ENCODE data around the gene URGCP. TPM values are rescaled to one million over a fixed set of nuclear protein-coding genes. Genes with fewer than 3 reads are reported as not detected.

URGCP gene
- polyA plus RNA-seq, 1 of the 3 experiments (the other 2 are of a cell fraction), result 22.9 TPM

GRCh38 chr7:43884209-43884608 lies 22.2 kb downstream of the URGCP start:
- H3K9me3 ChIP-seq, result no peaks in the 10 kb centered on the region
- H3K27me3 ChIP-seq (ENCODE audit: insufficient read depth), result no peaks in the 10 kb centered on the region
- ChIA-PET CTCF (interaction anchor here (0.7 to 1.6 kb wide), 3 partner anchors 43 to 136 kb away, joined by 3 to 8 read pairs (median 4); no protein-coding TSS in a partner anchor), POLR2A (no interaction called here)
- H3K9me2 ChIP-seq, result no peaks in the 10 kb centered on the region
- peaks cover 9% of the 10 kb centered on the region for H4K20me1 ChIP-seq (ENCODE audit: insufficient read depth)
- no peak overlapping the region for H3K9ac ChIP-seq
- peaks cover 8% of the 10 kb centered on the region for H3F3A ChIP-seq (replicated peaks; ENCODE audit: insufficient read depth)
- H3K36me3 ChIP-seq (replicated peaks in 1 of 2; ENCODE audit: control insufficient read depth in 1 of 2, insufficient read depth in 2 of 2, low read length in 1 of 2), result peaks cover 38 to 44% of the 10 kb centered on the region in 2 experiments
- TF ChIP-seq, protein P1, sequence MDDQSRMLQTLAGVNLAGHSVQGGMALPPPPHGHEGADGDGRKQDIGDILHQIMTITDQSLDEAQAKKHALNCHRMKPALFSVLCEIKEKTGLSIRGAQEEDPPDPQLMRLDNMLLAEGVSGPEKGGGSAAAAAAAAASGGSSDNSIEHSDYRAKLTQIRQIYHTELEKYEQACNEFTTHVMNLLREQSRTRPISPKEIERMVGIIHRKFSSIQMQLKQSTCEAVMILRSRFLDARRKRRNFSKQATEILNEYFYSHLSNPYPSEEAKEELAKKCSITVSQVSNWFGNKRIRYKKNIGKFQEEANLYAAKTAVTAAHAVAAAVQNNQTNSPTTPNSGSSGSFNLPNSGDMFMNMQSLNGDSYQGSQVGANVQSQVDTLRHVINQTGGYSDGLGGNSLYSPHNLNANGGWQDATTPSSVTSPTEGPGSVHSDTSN (IDR thresholded peaks at IDR 0.05), result no peak
- TF ChIP-seq MXI1 (IDR thresholded peaks at IDR 0.05; ENCODE audit: low read depth, low read length) (no peak), RAD21 (IDR thresholded peaks at IDR 0.05; ENCODE audit: low read length) (no peak), GATA2 (CRISPR knock-in tag; IDR thresholded peaks at IDR 0.05) (no peak), NFIC (IDR thresholded peaks at IDR 0.05; ENCODE audit: borderline replicate concordance) (no peak), IRF3 (IDR thresholded peaks at IDR 0.05; ENCODE audit: low read depth, low read length) (no peak), ELF1 (IDR thresholded peaks at IDR 0.05) (no peak), CHD2 (IDR thresholded peaks at IDR 0.05; ENCODE audit: low read length, partially characterized antibody) (no peak), NRF1 (IDR thresholded peaks at IDR 0.05; ENCODE audit: low read depth, low read length) (no peak), FOXM1 (IDR thresholded peaks at IDR 0.05; ENCODE audit: low read depth) (no peak), POLR2AphosphoS5 (IDR thresholded peaks at IDR 0.05; ENCODE audit: low read depth, low read length) (no peak), TAF1 (IDR thresholded peaks at IDR 0.05; ENCODE audit: borderline replicate concordance, low read depth, low read length) (no peak)
- TF ChIP-seq, protein P2, sequence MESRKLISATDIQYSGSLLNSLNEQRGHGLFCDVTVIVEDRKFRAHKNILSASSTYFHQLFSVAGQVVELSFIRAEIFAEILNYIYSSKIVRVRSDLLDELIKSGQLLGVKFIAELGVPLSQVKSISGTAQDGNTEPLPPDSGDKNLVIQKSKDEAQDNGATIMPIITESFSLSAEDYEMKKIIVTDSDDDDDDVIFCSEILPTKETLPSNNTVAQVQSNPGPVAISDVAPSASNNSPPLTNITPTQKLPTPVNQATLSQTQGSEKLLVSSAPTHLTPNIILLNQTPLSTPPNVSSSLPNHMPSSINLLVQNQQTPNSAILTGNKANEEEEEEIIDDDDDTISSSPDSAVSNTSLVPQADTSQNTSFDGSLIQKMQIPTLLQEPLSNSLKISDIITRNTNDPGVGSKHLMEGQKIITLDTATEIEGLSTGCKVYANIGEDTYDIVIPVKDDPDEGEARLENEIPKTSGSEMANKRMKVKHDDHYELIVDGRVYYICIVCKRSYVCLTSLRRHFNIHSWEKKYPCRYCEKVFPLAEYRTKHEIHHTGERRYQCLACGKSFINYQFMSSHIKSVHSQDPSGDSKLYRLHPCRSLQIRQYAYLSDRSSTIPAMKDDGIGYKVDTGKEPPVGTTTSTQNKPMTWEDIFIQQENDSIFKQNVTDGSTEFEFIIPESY (IDR thresholded peaks at IDR 0.05; ENCODE audit: borderline replicate concordance, low read depth), result no peak
- no peak overlapping the region for H3K4me2 ChIP-seq
- no peak overlapping the region for H3K27ac ChIP-seq (ENCODE audit: low read depth in 2 of 2, low read length in 1 of 2)
- WGBS (ENCODE audit: low lambda C conversion rate), result 96% methylated on average over 4 of the region's 4 CpGs
- no peak for DNase-seq
- no peak overlapping the region for H2AFZ ChIP-seq (ENCODE audit: low read depth)
- peaks cover 2 to 6% of the 10 kb centered on the region in 2 experiments; a peak in 3 of 4 replicates for H3K4me1 ChIP-seq (ENCODE audit: control insufficient read depth in 1 of 2, insufficient read depth in 2 of 2, low read depth in 1 of 2, low read length in 1 of 2)
- H3K79me2 ChIP-seq (ENCODE audit: insufficient read depth), result peaks cover 34% of the 10 kb centered on the region
- no peak overlapping the region for H3K4me3 ChIP-seq (ENCODE audit: low read depth in 2 of 2, low read length in 1 of 2)

- WGBS (ENCODE audit: low lambda C conversion rate), result 83% methylated on average over 5 of the region's 5 CpGs
- H3K27me3 ChIP-seq (ENCODE audit: insufficient read depth), result no peaks in the 10 kb centered on the region
- no peak overlapping the region for H2AFZ ChIP-seq (ENCODE audit: low read depth)
- no peak overlapping the region for H3K4me3 ChIP-seq (ENCODE audit: low read depth in 2 of 2, low read length in 1 of 2)
- H4K20me1 ChIP-seq (ENCODE audit: insufficient read depth), result no peaks in the 10 kb centered on the region
- peaks cover 0 to 9% of the 10 kb centered on the region in 2 experiments; a peak in 3 of 4 replicates for H3K4me1 ChIP-seq (ENCODE audit: control insufficient read depth in 1 of 2, insufficient read depth in 2 of 2, low read depth in 1 of 2, low read length in 1 of 2)
- peaks cover 42 to 67% of the 10 kb centered on the region in 2 experiments for H3K36me3 ChIP-seq (replicated peaks in 1 of 2; ENCODE audit: control insufficient read depth in 1 of 2, insufficient read depth in 2 of 2, low read length in 1 of 2)
- no peak overlapping the region for H3K4me2 ChIP-seq
- no peak for DNase-seq
- H3K79me2 ChIP-seq (ENCODE audit: insufficient read depth), result peaks cover 13% of the 10 kb centered on the region; the same call in 1 of the 2 replicates
- H3F3A ChIP-seq (replicated peaks; ENCODE audit: insufficient read depth), result peaks cover 3% of the 10 kb centered on the region
- H3K9me3 ChIP-seq, result no peaks in the 10 kb centered on the region
- no peak overlapping the region for H3K9ac ChIP-seq
- TF ChIP-seq FOXM1 (IDR thresholded peaks at IDR 0.05; ENCODE audit: low read depth) (no peak), RAD21 (IDR thresholded peaks at IDR 0.05; ENCODE audit: low read length) (no peak), ELF1 (IDR thresholded peaks at IDR 0.05) (no peak), RFX5 (IDR thresholded peaks at IDR 0.05; ENCODE audit: low read length) (no peak), TEAD4 (IDR thresholded peaks at IDR 0.05; ENCODE audit: borderline replicate concordance, insufficient read depth) (no peak), FOXJ3 (CRISPR knock-in tag; IDR thresholded peaks at IDR 0.05) (no peak), POLR2AphosphoS5 (IDR thresholded peaks at IDR 0.05; ENCODE audit: low read depth, low read length) (no peak), CHD2 (IDR thresholded peaks at IDR 0.05; ENCODE audit: low read length, partially characterized antibody) (no peak)
- POLR2A ChIA-PET, result no interaction called here
- no peak overlapping the region for H3K27ac ChIP-seq (ENCODE audit: low read depth in 2 of 2, low read length in 1 of 2)
- CTCF ChIA-PET, result interaction anchor here (0.9 to 1.6 kb wide), 2 partner anchors 18 to 42 kb away, joined by 3 to 6 read pairs; no protein-coding TSS in a partner anchor
- H3K9me2 ChIP-seq, result no peaks in the 10 kb centered on the region
Observed at GRCh38 chr7:43880596-43880995, 25.8 kb downstream of the URGCP start.

Data from SK-N-SH (cell line).